Astrocyte (in vitro differentiated cells and primary cell): ENCODE results near the gene CYP2E1.

ENCODE experiments used
- CTCF ChIP-seq: IDR thresholded peaks from 2 replicates; pipeline ENCODE4 v1.5.1; 2011; ENCODE audit warnings: low read depth, mild to moderate bottlenecking, inconsistent platforms, low read length, moderate library complexity; ENCODE audit not compliant: insufficient read depth
- EZH2 ChIP-seq: IDR thresholded peaks from 2 replicates; pipeline ENCODE4 v1.6.1; 2012; ENCODE audit warnings: mild to moderate bottlenecking, low read length, inconsistent platforms; ENCODE audit not compliant: insufficient read depth

GRCh38 chr10:133509700-133510099, 17.5 kb upstream of the CYP2E1 start:
- TF ChIP-seq CTCF (no peak), EZH2 (no peak)
